LNCAP (cell line): ENCODE measurements around the gene GRID1.

Source experiments
- TF ChIP-seq, protein P1 (sequence below): fragments of 450-650 bp; IDR thresholded peaks from 2 replicates; pipeline ENCODE4 v1.5.1; 2017; ENCODE audit warnings: mild to moderate bottlenecking

Gene GRID1

GRCh38 chr10:86102451-86102850 lies 264.1 kb downstream of the GRID1 start:
- TF ChIP-seq, protein P1, sequence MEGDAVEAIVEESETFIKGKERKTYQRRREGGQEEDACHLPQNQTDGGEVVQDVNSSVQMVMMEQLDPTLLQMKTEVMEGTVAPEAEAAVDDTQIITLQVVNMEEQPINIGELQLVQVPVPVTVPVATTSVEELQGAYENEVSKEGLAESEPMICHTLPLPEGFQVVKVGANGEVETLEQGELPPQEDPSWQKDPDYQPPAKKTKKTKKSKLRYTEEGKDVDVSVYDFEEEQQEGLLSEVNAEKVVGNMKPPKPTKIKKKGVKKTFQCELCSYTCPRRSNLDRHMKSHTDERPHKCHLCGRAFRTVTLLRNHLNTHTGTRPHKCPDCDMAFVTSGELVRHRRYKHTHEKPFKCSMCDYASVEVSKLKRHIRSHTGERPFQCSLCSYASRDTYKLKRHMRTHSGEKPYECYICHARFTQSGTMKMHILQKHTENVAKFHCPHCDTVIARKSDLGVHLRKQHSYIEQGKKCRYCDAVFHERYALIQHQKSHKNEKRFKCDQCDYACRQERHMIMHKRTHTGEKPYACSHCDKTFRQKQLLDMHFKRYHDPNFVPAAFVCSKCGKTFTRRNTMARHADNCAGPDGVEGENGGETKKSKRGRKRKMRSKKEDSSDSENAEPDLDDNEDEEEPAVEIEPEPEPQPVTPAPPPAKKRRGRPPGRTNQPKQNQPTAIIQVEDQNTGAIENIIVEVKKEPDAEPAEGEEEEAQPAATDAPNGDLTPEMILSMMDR = no peak

DNA sequence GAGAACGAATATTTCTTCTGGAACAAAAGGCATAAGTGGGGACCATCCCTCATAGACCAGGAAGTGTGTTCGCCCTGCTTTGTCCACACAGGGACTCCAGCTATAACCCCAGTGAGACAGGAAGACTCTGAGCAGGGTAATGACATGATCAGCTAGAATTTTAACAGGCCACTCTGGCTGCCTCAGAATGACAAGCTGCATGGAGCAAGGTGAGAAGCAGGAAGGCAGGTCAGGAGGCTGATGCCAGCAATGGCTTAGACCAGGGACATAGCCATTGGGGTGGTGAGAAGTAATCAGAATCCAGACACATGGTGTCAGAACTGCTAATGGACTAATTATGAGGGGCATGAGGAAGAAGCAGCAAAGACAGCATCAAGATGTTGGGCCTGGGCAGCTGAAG lies 264.6 kb downstream of the GRID1 start:
- TF ChIP-seq, protein P1 = no peak

GRCh38 chr10:86100581-86101061 lies 266.0 kb downstream of the GRID1 start:
- TF ChIP-seq, protein P1 = peak; percentile 36

DNA sequence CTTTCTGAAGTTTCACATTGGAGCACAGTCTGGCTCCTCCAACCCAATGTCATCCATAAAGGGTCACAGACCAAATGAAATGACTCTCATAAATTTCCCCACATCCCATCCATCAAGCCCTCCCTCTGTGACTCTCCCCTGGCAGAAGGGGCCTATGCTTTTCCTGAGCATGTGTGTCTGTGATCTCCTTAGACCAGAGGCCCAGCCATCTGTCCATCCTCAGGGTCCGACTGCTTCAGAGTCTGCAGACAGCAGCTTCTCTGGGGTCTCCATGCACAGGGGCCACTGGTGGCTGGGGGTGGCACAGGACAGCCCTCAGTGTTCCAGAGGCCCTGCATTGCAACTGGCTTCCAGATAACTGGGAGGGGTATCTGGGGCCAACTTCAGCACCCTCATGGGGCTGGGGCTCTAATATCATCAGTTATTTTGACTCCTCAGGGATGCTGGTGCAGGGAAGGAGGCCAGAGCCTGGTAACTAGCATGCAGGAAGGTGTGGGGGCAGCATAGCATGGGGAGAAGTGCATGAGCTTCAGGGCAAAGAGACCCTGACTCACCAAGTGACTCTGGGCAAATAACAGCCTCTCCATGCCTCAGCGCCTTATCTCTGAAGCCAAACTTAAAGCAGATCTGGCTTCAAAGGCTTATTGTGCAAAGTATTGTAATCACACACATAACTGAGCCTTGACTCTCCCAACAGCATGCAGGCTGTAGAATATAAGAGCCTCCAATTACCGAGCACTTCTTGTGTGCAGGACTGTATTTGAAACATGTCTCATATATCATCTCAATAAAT lies 266.9 kb downstream of the GRID1 start:
- TF ChIP-seq, protein P1 = no peak

DNA sequence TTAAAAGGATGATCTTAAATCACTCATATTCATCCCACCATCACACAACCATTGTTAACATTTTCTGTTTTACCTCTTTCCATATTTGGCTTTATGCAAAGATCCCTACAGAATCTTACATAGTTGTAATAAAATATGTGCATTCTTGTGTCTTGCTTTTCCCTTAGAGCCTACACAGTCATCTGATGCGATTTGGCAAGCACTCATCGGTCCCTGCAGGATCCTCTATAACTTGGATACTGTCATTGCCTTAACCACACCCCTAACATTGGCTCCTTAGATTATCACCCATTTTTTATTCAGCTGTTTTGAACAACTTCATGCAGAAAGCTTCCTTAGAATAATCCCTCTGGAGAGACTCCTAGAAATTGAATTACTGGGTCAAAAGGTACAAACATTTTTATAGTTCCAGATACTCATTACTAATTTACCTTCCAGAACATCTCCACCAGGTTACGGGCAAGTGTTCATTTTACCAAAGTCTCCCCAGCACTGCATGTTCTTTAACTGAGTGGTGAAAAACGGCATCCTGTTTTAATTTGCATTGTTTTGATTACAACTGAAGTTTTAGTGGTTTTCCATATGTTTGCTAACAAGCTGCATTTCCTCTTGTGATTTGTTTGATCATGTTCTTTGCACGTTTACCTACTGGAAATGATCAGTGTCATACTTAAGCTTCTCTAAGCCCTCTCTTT lies 268.3 kb downstream of the GRID1 start:
- TF ChIP-seq, protein P1 = no peak

- TF ChIP-seq, protein P1 = no peak
Observed at GRCh38 chr10:86091216-86091615, 275.4 kb downstream of the GRID1 start.

GRCh38 chr10:86090807-86091206 lies 275.8 kb downstream of the GRID1 start:
- TF ChIP-seq, protein P1 = no peak
